Activated naive CD4-positive, alpha-beta T cell treated with anti-CD3 and anti-CD28 coated beads for 36 hours (primary cell): ENCODE data around the gene EHMT1. TPM values are rescaled to one million over a fixed set of nuclear protein-coding genes. Genes with fewer than 3 reads are reported as not detected.

ENCODE experiments used
- CTCF ChIA-PET: fragments of 350-600 bp; sonication (Branson Sonifier 250); formaldehyde crosslinking; loops from one replicate; lab custom pipeline; 2021; ENCODE audit warnings: antibody characterized with exemption; lab: Charles Lee
- DNase-seq: peaks from one replicate; pipeline ENCODE4 v3.0.0-alpha.2; 2020
- H3K27ac Mint-ChIP-seq: one replicate; pipeline ENCODE4 v1.8.0; 2021; ENCODE audit warnings: mild to moderate bottlenecking, mixed read lengths
- H3K27me3 Mint-ChIP-seq: one replicate; pipeline ENCODE4 v1.8.0; 2021; ENCODE audit warnings: low read depth, mixed read lengths
- H3K36me3 Mint-ChIP-seq: one replicate; pipeline ENCODE4 v1.8.0; 2021; ENCODE audit warnings: low read depth, mixed read lengths
- H3K4me1 Mint-ChIP-seq: one replicate; pipeline ENCODE4 v1.8.0; 2021; ENCODE audit warnings: low read depth, mixed read lengths
- H3K4me3 Mint-ChIP-seq: one replicate; pipeline ENCODE4 v1.8.0; 2021; ENCODE audit warnings: mild to moderate bottlenecking, moderate library complexity, mixed read lengths
- H3K9me3 Mint-ChIP-seq: one replicate; pipeline ENCODE4 v1.8.0; 2021; ENCODE audit warnings: mixed read lengths
- intact Hi-C: fragments of 100-400 bp; cut with micrococcal nuclease; formaldehyde crosslinking; loops from one replicate; pipeline ENCODE4 v1.15.1; 2023
- total RNA-seq, 2 experiments: library from RNA; stranded (reverse); gene quantifications; one replicate each; pipeline ENCODE4 v1.2.3, GENCODE V29; 2021

EHMT1 gene
- total RNA-seq, 2 experiments from 2014 or later: 57.9 to 59.0 TPM

- Mint-ChIP-seq H3K9me3 (peaks cover 19% of the 10 kb centered on the region), H3K27ac (no peak overlapping the region), H3K4me3 (no peak overlapping the region), H3K4me1 (no peaks in the 10 kb centered on the region), H3K27me3 (no peaks in the 10 kb centered on the region), H3K36me3 (peaks cover 2% of the 10 kb centered on the region)
- CTCF ChIA-PET: no interaction called here
- intact Hi-C loops: no loop called here
- DNase-seq: no peak
Measured at GRCh38 chr9:137851516-137852267, 232.9 kb downstream of the EHMT1 start.

- Mint-ChIP-seq H3K4me1 (no peaks in the 10 kb centered on the region), H3K27ac (no peak overlapping the region), H3K9me3 (peaks cover 19% of the 10 kb centered on the region), H3K36me3 (peaks cover 2% of the 10 kb centered on the region), H3K4me3 (no peak overlapping the region), H3K27me3 (no peaks in the 10 kb centered on the region)
- DNase-seq: no peak
- intact Hi-C loops: no loop called here
- CTCF ChIA-PET: interaction anchor here (0.6 kb wide), 1 partner anchor 240 kb away, joined by 4 read pairs; no protein-coding TSS in a partner anchor
Measured at GRCh38 chr9:137853392-137853995, 234.7 kb downstream of the EHMT1 start.

GRCh38 chr9:137860361-137860760, 241.6 kb downstream of the EHMT1 start:
- no peak for DNase-seq
- Mint-ChIP-seq H3K36me3 (peaks cover 13% of the 10 kb centered on the region), H3K27me3 (no peaks in the 10 kb centered on the region), H3K9me3 (peaks cover 23% of the 10 kb centered on the region), H3K4me1 (no peaks in the 10 kb centered on the region), H3K27ac (no peak overlapping the region), H3K4me3 (no peak overlapping the region)
- intact Hi-C loops: no loop called here
- CTCF ChIA-PET: no interaction called here

GRCh38 chr9:137865581-137866145, 246.9 kb downstream of the EHMT1 start:
- Mint-ChIP-seq H3K4me1 (no peaks in the 10 kb centered on the region), H3K27me3 (peaks cover 5% of the 10 kb centered on the region), H3K36me3 (peaks cover 7% of the 10 kb centered on the region), H3K4me3 (no peak overlapping the region), H3K27ac (no peak overlapping the region), H3K9me3 (peaks cover 9% of the 10 kb centered on the region)
- intact Hi-C loops: no loop called here
- CTCF ChIA-PET: no interaction called here
- DNase-seq: no peak

- Mint-ChIP-seq H3K9me3 (peaks cover 6% of the 10 kb centered on the region), H3K4me3 (no peak overlapping the region), H3K27me3 (peaks cover 5% of the 10 kb centered on the region), H3K36me3 (peaks cover 7% of the 10 kb centered on the region), H3K4me1 (no peaks in the 10 kb centered on the region), H3K27ac (no peak overlapping the region)
- peak; percentile 23 for DNase-seq
- CTCF ChIA-PET: no interaction called here
- intact Hi-C loops: no loop called here
Measured at GRCh38 chr9:137866226-137867141, 247.7 kb downstream of the EHMT1 start.

GRCh38 chr9:137870432-137870831, 251.6 kb downstream of the EHMT1 start:
- peaks cover 13% of the 10 kb centered on the region for H3K27me3 Mint-ChIP-seq
- H3K4me1 Mint-ChIP-seq: no peaks in the 10 kb centered on the region
- no peak overlapping the region for H3K27ac Mint-ChIP-seq
- H3K36me3 Mint-ChIP-seq: no peaks in the 10 kb centered on the region
- CTCF ChIA-PET: interaction anchor here (0.6 kb wide), 1 partner anchor 20 kb away, joined by 3 read pairs; no protein-coding TSS in a partner anchor
- DNase-seq: no peak
- no peak overlapping the region for H3K4me3 Mint-ChIP-seq
- intact Hi-C loops: no loop called here
- H3K9me3 Mint-ChIP-seq: no peaks in the 10 kb centered on the region

- H3K27ac Mint-ChIP-seq: no peak overlapping the region
- H3K27me3 Mint-ChIP-seq: peaks cover 22% of the 10 kb centered on the region
Measured at GRCh38 chr9:137872296-137872695, 253.5 kb downstream of the EHMT1 start.

GRCh38 chr9:137873408-137873807, 254.6 kb downstream of the EHMT1 start:
- H3K36me3 Mint-ChIP-seq: no peaks in the 10 kb centered on the region
- intact Hi-C loops: no loop called here
- CTCF ChIA-PET: no interaction called here
- H3K4me1 Mint-ChIP-seq: peaks cover 3% of the 10 kb centered on the region
- DNase-seq: no peak
- H3K9me3 Mint-ChIP-seq: no peaks in the 10 kb centered on the region
- no peak overlapping the region for H3K27ac Mint-ChIP-seq
- peaks cover 22% of the 10 kb centered on the region for H3K27me3 Mint-ChIP-seq
- no peak overlapping the region for H3K4me3 Mint-ChIP-seq

More at GRCh38 chr9:137872296-137872695, 253.5 kb downstream of the EHMT1 start:
- Mint-ChIP-seq H3K4me3 (no peak overlapping the region), H3K36me3 (no peaks in the 10 kb centered on the region), H3K4me1 (peaks cover 3% of the 10 kb centered on the region), H3K9me3 (no peaks in the 10 kb centered on the region)
- DNase-seq: no peak
- intact Hi-C loops: no loop called here
- CTCF ChIA-PET: no interaction called here

- H3K4me3 Mint-ChIP-seq: no peak overlapping the region
- H3K27ac Mint-ChIP-seq: peak overlapping the region; percentile 40
- CTCF ChIA-PET: no interaction called here
- intact Hi-C loops: no loop called here
- H3K4me1 Mint-ChIP-seq: peaks cover 3% of the 10 kb centered on the region
- H3K36me3 Mint-ChIP-seq: no peaks in the 10 kb centered on the region
- peaks cover 21% of the 10 kb centered on the region for H3K27me3 Mint-ChIP-seq
- DNase-seq: no peak
- H3K9me3 Mint-ChIP-seq: no peaks in the 10 kb centered on the region
Measured at GRCh38 chr9:137873858-137874362, 255.1 kb downstream of the EHMT1 start.

GRCh38 chr9:137875354-137875753, 256.5 kb downstream of the EHMT1 start:
- no peaks in the 10 kb centered on the region for H3K36me3 Mint-ChIP-seq
- DNase-seq: no peak
- peaks cover 33% of the 10 kb centered on the region for H3K27me3 Mint-ChIP-seq
- intact Hi-C loops: no loop called here
- H3K4me3 Mint-ChIP-seq: no peak overlapping the region
- H3K27ac Mint-ChIP-seq: no peak overlapping the region
- H3K9me3 Mint-ChIP-seq: no peaks in the 10 kb centered on the region
- peaks cover 3% of the 10 kb centered on the region for H3K4me1 Mint-ChIP-seq
- CTCF ChIA-PET: no interaction called here

- no peak overlapping the region for H3K27ac Mint-ChIP-seq
- intact Hi-C loops: no loop called here
- no peaks in the 10 kb centered on the region for H3K36me3 Mint-ChIP-seq
- H3K4me1 Mint-ChIP-seq: peaks cover 3% of the 10 kb centered on the region
- no peak overlapping the region for H3K4me3 Mint-ChIP-seq
- DNase-seq: no peak
- CTCF ChIA-PET: no interaction called here
- H3K9me3 Mint-ChIP-seq: no peaks in the 10 kb centered on the region
- peaks cover 33% of the 10 kb centered on the region for H3K27me3 Mint-ChIP-seq
Measured at GRCh38 chr9:137875846-137876245, 257.0 kb downstream of the EHMT1 start.

- intact Hi-C loops: no loop called here
- Mint-ChIP-seq H3K36me3 (no peaks in the 10 kb centered on the region), H3K4me3 (no peak overlapping the region), H3K27me3 (peaks cover 33% of the 10 kb centered on the region), H3K9me3 (no peaks in the 10 kb centered on the region), H3K27ac (no peak overlapping the region), H3K4me1 (peaks cover 3% of the 10 kb centered on the region)
- CTCF ChIA-PET: interaction anchor here (0.6 kb wide), 1 partner anchor 141 kb away, joined by 4 read pairs; no protein-coding TSS in a partner anchor
- DNase-seq: no peak
Measured at GRCh38 chr9:137876269-137876668, 257.5 kb downstream of the EHMT1 start.
